ENCODE measurements around the gene OSBPL7. TPM values are rescaled to one million over a fixed set of nuclear protein-coding genes. Genes with fewer than 3 reads are reported as not detected.
A peak's percentile ranks its signal among the peaks of the same experiment; 100 is the strongest.

Gene OSBPL7
- total and polyA plus RNA-seq, 2 of the 13 experiments (the other 11 are each of a cell fraction or from before 2014, with no cell fraction given): 4.7 to 6.6 TPM

- no peak for TF ChIP-seq ZBTB39 (CRISPR knock-in tag; IDR thresholded peaks at IDR 0.05)
- TF ChIP-seq ZNF629 (CRISPR knock-in tag; conservative IDR thresholded peaks at IDR 0.05): no peak
- TF ChIP-seq ZNF232 (CRISPR knock-in tag; IDR thresholded peaks at IDR 0.05; ENCODE audit: borderline replicate concordance): peak; percentile 94
- TF ChIP-seq ZNF639 (CRISPR knock-in tag; conservative IDR thresholded peaks at IDR 0.05): peak; percentile 65; the same call in 1 of the 2 replicates
- no peak for TF ChIP-seq ZNF552 (CRISPR knock-in tag; IDR thresholded peaks at IDR 0.05; ENCODE audit: borderline replicate concordance)
- TF ChIP-seq PREB (CRISPR knock-in tag; IDR thresholded peaks at IDR 0.05): no peak
- TF ChIP-seq ZBTB10 (CRISPR knock-in tag; IDR thresholded peaks at IDR 0.05; ENCODE audit: borderline replicate concordance): no peak
- TF ChIP-seq ZNF567 (CRISPR knock-in tag; IDR thresholded peaks at IDR 0.05; ENCODE audit: borderline replicate concordance): no peak
- peak; percentile 87; the same call in 1 of the 2 replicates for TF ChIP-seq TGIF2 (CRISPR knock-in tag; IDR thresholded peaks at IDR 0.05)
- TF ChIP-seq STAT5B (CRISPR knock-in tag; IDR thresholded peaks at IDR 0.05): peak; percentile 86; the same call in 1 of the 2 replicates
- TF ChIP-seq RBM39 (IDR thresholded peaks at IDR 0.05; ENCODE audit: low read depth, low read length, poor library complexity, severe bottlenecking): no peak
- TF ChIP-seq ZNF577 (CRISPR knock-in tag; IDR thresholded peaks at IDR 0.05; ENCODE audit: borderline replicate concordance, low read depth): no peak
- TF ChIP-seq ZNF446 (CRISPR knock-in tag; IDR thresholded peaks at IDR 0.05): no peak
- peak; percentile 54; the same call in 1 of the 2 replicates for TF ChIP-seq ZNF607 (CRISPR knock-in tag; IDR thresholded peaks at IDR 0.05; ENCODE audit: borderline replicate concordance)
- TF ChIP-seq ZBTB49 (CRISPR knock-in tag; IDR thresholded peaks at IDR 0.05; ENCODE audit: borderline replicate concordance): peak; percentile 94; the same call in 1 of the 2 replicates
- TF ChIP-seq MTERF4 (CRISPR knock-in tag; IDR thresholded peaks at IDR 0.05): no peak
Observed at GRCh38 chr17:47785538-47786123, 36.0 kb downstream of the OSBPL7 start (continued).

Measured in HepG2 (cell line).